HCT116 (cell line): Measurements from ENCODE around the gene NDRG3. TPM values are rescaled to one million over a fixed set of nuclear protein-coding genes. Genes with fewer than 3 reads are reported as not detected.

Source experiments
- ATAC-seq: fragments of 200-7000 bp; cut with Tn5 transposase; 2 replicates; pipeline ENCODE4 v1.9.1; 2020; ENCODE audit warnings: mild to moderate bottlenecking, moderate library complexity
- BruUV-seq: library from RNA; stranded (reverse); fragments of 400-500 nt; replicated peaks from 2 replicates; lab custom pipeline; 2021; lab: Mats Ljungman, UMichigan
- CTCF ChIA-PET: fragments of 300-600 bp; sonication (Branson Sonifier 250); formaldehyde crosslinking; loops from one replicate; lab custom pipeline; 2021; ENCODE audit warnings: antibody characterized with exemption; lab: Charles Lee
- POLR2A ChIA-PET: fragments of 300-600, 350-600 bp; sonication (Branson Sonifier 250); formaldehyde crosslinking; loops from one replicate; lab custom pipeline; 2021; ENCODE audit warnings: antibody characterized with exemption; lab: Charles Lee
- RAD21 ChIA-PET, 2 experiments: fragments of 300-600 bp; sonication (Branson Sonifier 250); formaldehyde crosslinking; loops; one replicate each; lab custom pipeline; 2023; ENCODE audit warnings: low total read pairs in 2 of 2; ENCODE audit not compliant: uncharacterized antibody in 2 of 2, unreplicated experiment in 2 of 2, low non-redundant PET in 1 of 2; lab: Charles Lee
- DNase-seq: peaks from one replicate; pipeline ENCODE4 v3.0.0-alpha.2; 2010; ENCODE audit warnings: low read depth, low spot score
- H2AFZ ChIP-seq: fragments of 200-600 bp; shearing (Covaris generic), sonication (generic); 2 replicates; pipeline ENCODE4 v1.6.1; 2017; ENCODE audit warnings: low read depth, mixed run types, mixed read lengths, antibody characterized with exemption, low read length; ENCODE audit not compliant: poor library complexity, severe bottlenecking
- H3K27ac ChIP-seq: 2 replicates; pipeline ENCODE4 v1.5.1; 2012; ENCODE audit warnings: low read depth, low read length
- H3K27me3 ChIP-seq: fragments of 200-600 bp; sonication (generic); 2 replicates; pipeline ENCODE4 v1.6.1; 2016; ENCODE audit warnings: mixed run types, low read length, mixed read lengths; ENCODE audit not compliant: insufficient read depth
- H3K36me3 ChIP-seq, 2 experiments: fragments of 200-500 bp in 1 of 2; fragments of 200-600 bp in 1 of 2; sonication (Bioruptor generic) in 1 of 2; sonication (generic) in 1 of 2; 2 replicates each; pipeline versions ENCODE4 v1.5.1 to v1.6.1; 2014 to 2016; ENCODE audit warnings: low read length in 2 of 2, inconsistent platforms in 1 of 2, mixed read lengths in 1 of 2, mixed run types in 1 of 2; ENCODE audit not compliant: insufficient read depth in 2 of 2, control insufficient read depth in 1 of 2
- H3K4me1 ChIP-seq, 2 experiments: fragments of 200-600 bp in 1 of 2; sonication (generic) in 1 of 2; 2 replicates each; pipeline versions ENCODE4 v1.5.1 to v1.6.1; 2012 to 2017; ENCODE audit warnings: low read length in 2 of 2, inconsistent platforms in 1 of 2, mild to moderate bottlenecking in 1 of 2, mixed read lengths in 1 of 2, mixed run types in 1 of 2, moderate library complexity in 1 of 2; ENCODE audit not compliant: insufficient read depth in 2 of 2, control insufficient read depth in 1 of 2
- H3K4me2 ChIP-seq: fragments of 200-600 bp; sonication (generic); 2 replicates; pipeline ENCODE4 v1.6.1; 2017; ENCODE audit warnings: mixed run types, low read length, mixed read lengths
- H3K4me3 ChIP-seq, 2 experiments: fragments of 200-600 bp in 1 of 2; sonication (generic) in 1 of 2; replicated peaks in 1 of 2; 2 replicates each; pipeline ENCODE4 v1.5.1; 2011 to 2016; ENCODE audit warnings: low read length in 2 of 2, control low read depth in 1 of 2, low read depth in 1 of 2, mild to moderate bottlenecking in 1 of 2, mixed read lengths in 1 of 2, mixed run types in 1 of 2
- H3K79me2 ChIP-seq: fragments of 200-600 bp; sonication (generic); 2 replicates; pipeline ENCODE4 v1.6.1; 2017; ENCODE audit warnings: mild to moderate bottlenecking, mixed run types, low read length, moderate library complexity, mixed read lengths; ENCODE audit not compliant: insufficient read depth
- H3K9ac ChIP-seq: fragments of 200-600 bp; sonication (generic); 2 replicates; pipeline ENCODE4 v1.6.1; 2016; ENCODE audit warnings: low read length, mixed read lengths
- H3K9me2 ChIP-seq: fragments of 200-600 bp; sonication (generic), shearing (Covaris generic); 2 replicates; pipeline ENCODE4 v1.6.1; 2017; ENCODE audit warnings: mixed run types, mild to moderate bottlenecking, moderate library complexity; ENCODE audit not compliant: insufficient read depth
- H3K9me3 ChIP-seq, 2 experiments: fragments of 200-500 bp in 1 of 2; fragments of 200-600 bp in 1 of 2; sonication (Bioruptor generic) in 1 of 2; sonication (generic) in 1 of 2; 2 replicates each; pipeline ENCODE4 v1.6.1; 2014 to 2017; ENCODE audit warnings: low read length in 2 of 2, mixed read lengths in 2 of 2, inconsistent platforms in 1 of 2, low read depth in 1 of 2, mild to moderate bottlenecking in 1 of 2, mixed run types in 1 of 2, moderate library complexity in 1 of 2; ENCODE audit not compliant: control insufficient read depth in 1 of 2, insufficient read depth in 1 of 2
- H4K20me1 ChIP-seq: fragments of 200-600 bp; sonication (generic), shearing (Covaris generic); 2 replicates; pipeline ENCODE4 v1.6.1; 2017; ENCODE audit warnings: mixed run types, mild to moderate bottlenecking, moderate library complexity; ENCODE audit not compliant: insufficient read depth
- CEBPB ChIP-seq: IDR thresholded peaks from 2 replicates; pipeline ENCODE4 v1.6.1; 2012; ENCODE audit warnings: low read depth
- CTCF ChIP-seq, 3 experiments: fragments of 200-600 bp in 1 of 3; sonication (generic) in 1 of 3; IDR thresholded peaks in 2 of 3; conservative IDR thresholded peaks in 1 of 3; 2 replicates each; pipeline ENCODE4 v1.5.1; 2012 to 2017; ENCODE audit warnings: low read depth in 2 of 3, low read length in 2 of 3, antibody characterized with exemption in 1 of 3, borderline replicate concordance in 1 of 3, control low read depth in 1 of 3, mild to moderate bottlenecking in 1 of 3, mixed read lengths in 1 of 3, mixed run types in 1 of 3, moderate library complexity in 1 of 3; ENCODE audit not compliant: insufficient read depth in 1 of 3
- ELF1 ChIP-seq: IDR thresholded peaks from 2 replicates; pipeline ENCODE4 v1.6.1; 2012; ENCODE audit warnings: low read depth, borderline replicate concordance
- FOSL1 ChIP-seq: IDR thresholded peaks from 2 replicates; pipeline ENCODE4 v1.6.1; 2012; ENCODE audit warnings: low read depth
- SP1 ChIP-seq: IDR thresholded peaks from 2 replicates; pipeline ENCODE4 v1.6.1; 2012; ENCODE audit warnings: low read depth
- YY1 ChIP-seq: IDR thresholded peaks from 2 replicates; pipeline ENCODE4 v1.6.1; 2011; ENCODE audit warnings: low read length, low read depth, moderate library complexity, mild to moderate bottlenecking; ENCODE audit not compliant: insufficient replicate concordance; ENCODE audit errors: extremely low read depth
- ZFX ChIP-seq: fragments of 450-650 bp; IDR thresholded peaks from 2 replicates; pipeline ENCODE4 v1.6.1; 2017
- intact Hi-C: fragments of 100-400 bp; cut with micrococcal nuclease; formaldehyde crosslinking; loops from 2 replicates; pipeline ENCODE4 v1.10.0; 2022
- total RNA-seq: library from RNA; stranded (reverse); gene quantifications from one replicate; pipeline ENCODE4 v1.2.1, GENCODE V29; 2021; ENCODE audit not compliant: unreplicated experiment

The NDRG3 gene
- total RNA-seq, 1 experiment from 2014 or later: 29.3 TPM

GRCh38 chr20:36620917-36621316 lies 125.0 kb downstream of the NDRG3 start (continued):
- no peak for TF ChIP-seq CTCF (IDR thresholded peaks at IDR 0.05 in 2 of 3, conservative IDR thresholded peaks at IDR 0.05 in 1 of 3; ENCODE audit: borderline replicate concordance in 1 of 3, insufficient read depth in 1 of 3, low read depth in 2 of 3, low read length in 2 of 3)
- no peak for TF ChIP-seq ZFX

GRCh38 chr20:36614781-36615557 lies 130.9 kb downstream of the NDRG3 start:
- Histone ChIP-seq H3K4me1 (peaks cover 0 to 13% of the 10 kb centered on the region in 2 experiments; a peak in 2 of 4 replicates), H3K27me3 (no peaks in the 10 kb centered on the region), H3K4me3 (no peak overlapping the region), H3K79me2 (peaks cover 6% of the 10 kb centered on the region; the same call in 1 of the 2 replicates), H3K9ac (no peak overlapping the region), H3K27ac (no peak overlapping the region), H4K20me1 (peaks cover 5% of the 10 kb centered on the region; the same call in 1 of the 2 replicates), H3K36me3 (peaks cover 28 to 30% of the 10 kb centered on the region in 2 experiments), H3K9me3 (no peaks in the 10 kb centered on the region), H3K4me2 (no peak overlapping the region), H2AFZ (no peak overlapping the region), H3K9me2 (no peaks in the 10 kb centered on the region)
- intact Hi-C loops: loop anchor here (10.0 kb wide), 2 partner anchors 270 to 300 kb away; no protein-coding TSS in a partner anchor
- RAD21 ChIA-PET: no interaction called here
- DNase-seq (no peak), ATAC-seq (no peak)
- no TSS peak for BruUV-seq
- POLR2A ChIA-PET: no interaction called here
- CTCF ChIA-PET: interaction anchor here (1.1 kb wide), 1 partner anchor 9 kb away, joined by 3 read pairs; the partner anchor contains the start of gene RAB5IF
- TF ChIP-seq CEBPB (no peak), FOSL1 (no peak), ELF1 (no peak), YY1 (no peak), ZFX (no peak), SP1 (no peak)
